ENCODE results near the gene FAM234B. TPM values are rescaled to one million over a fixed set of nuclear protein-coding genes. Genes with fewer than 3 reads are reported as not detected.

FAM234B gene
- total RNA-seq, 1 experiment from 2014 or later, result 11.4 TPM

DNA sequence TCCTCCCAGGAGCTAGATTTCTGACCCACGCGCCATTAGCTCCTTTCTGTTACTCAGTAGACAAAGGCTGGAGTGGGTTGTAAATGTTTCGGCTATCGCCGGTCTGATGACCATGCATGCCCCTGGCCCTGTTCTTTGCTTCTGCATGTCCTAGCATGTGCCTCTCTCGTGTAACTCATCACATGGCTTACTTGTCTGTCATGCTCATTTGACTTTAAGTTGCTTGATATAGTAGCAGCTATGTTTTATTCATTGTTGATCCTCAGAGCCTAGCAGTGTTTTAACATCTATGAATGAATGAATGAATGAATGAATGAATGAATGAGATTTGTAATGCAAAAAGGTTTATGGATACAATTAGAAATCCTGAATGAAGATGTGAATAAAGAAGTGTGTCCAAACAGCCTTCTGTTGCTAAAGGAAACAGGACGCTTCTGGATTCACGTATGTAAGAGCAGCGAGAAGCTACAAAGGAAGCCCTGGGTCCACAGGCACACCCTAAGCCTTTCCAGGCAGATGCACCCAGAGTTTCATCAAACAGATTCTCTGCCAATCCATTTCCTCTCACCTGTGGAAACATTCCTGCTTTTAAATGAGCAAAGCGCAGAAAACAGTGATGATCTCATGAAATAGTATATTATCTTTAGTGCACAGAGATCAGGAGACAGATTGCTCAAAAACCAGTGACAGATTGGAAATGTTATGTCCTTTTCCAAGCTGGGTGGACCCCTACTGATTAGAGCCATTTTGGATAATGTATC, 55.8 kb downstream of the FAM234B start:
- no peaks in the 10 kb centered on the region for H3K9me3 Mint-ChIP-seq (ENCODE audit: unreplicated experiment)
- peaks cover 47% of the 10 kb centered on the region for H3K4me1 Mint-ChIP-seq (ENCODE audit: low read depth, unreplicated experiment)
- intact Hi-C loops (cut with micrococcal nuclease; ENCODE audit: unreplicated experiment), result loop anchor here (2.0 to 5.0 kb wide), 2 partner anchors 78 to 183 kb away; no protein-coding TSS in a partner anchor
- H3K36me3 Mint-ChIP-seq (ENCODE audit: insufficient read depth, unreplicated experiment), result peaks cover 6% of the 10 kb centered on the region
- ChIA-PET POLR2A (interaction anchor here (0.5 kb wide), 1 partner anchor 313 kb away, joined by 10 read pairs; no protein-coding TSS in a partner anchor), CTCF (interaction anchor here (0.7 to 6.0 kb wide), 7 partner anchors 25 to 1994 kb away, joined by 4 to 68 read pairs (median 5); no protein-coding TSS in a partner anchor)
- no TSS peak for BruUV-seq (replicated peaks)
- TF ChIP-seq, protein P1, sequence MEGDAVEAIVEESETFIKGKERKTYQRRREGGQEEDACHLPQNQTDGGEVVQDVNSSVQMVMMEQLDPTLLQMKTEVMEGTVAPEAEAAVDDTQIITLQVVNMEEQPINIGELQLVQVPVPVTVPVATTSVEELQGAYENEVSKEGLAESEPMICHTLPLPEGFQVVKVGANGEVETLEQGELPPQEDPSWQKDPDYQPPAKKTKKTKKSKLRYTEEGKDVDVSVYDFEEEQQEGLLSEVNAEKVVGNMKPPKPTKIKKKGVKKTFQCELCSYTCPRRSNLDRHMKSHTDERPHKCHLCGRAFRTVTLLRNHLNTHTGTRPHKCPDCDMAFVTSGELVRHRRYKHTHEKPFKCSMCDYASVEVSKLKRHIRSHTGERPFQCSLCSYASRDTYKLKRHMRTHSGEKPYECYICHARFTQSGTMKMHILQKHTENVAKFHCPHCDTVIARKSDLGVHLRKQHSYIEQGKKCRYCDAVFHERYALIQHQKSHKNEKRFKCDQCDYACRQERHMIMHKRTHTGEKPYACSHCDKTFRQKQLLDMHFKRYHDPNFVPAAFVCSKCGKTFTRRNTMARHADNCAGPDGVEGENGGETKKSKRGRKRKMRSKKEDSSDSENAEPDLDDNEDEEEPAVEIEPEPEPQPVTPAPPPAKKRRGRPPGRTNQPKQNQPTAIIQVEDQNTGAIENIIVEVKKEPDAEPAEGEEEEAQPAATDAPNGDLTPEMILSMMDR (IDR thresholded peaks at IDR 0.05; ENCODE audit: insufficient read depth in 1 of 2, low read depth in 1 of 2, low read length in 1 of 2, severe bottlenecking in 1 of 2, unreplicated experiment in 1 of 2), result no peak
- Histone ChIP-seq H3K36me3 (ENCODE audit: control insufficient read depth, insufficient read depth, low read length) (no peaks in the 10 kb centered on the region), H3K9me3 (no peaks in the 10 kb centered on the region), H3K4me1 (peaks cover 44% of the 10 kb centered on the region), H3K4me3 (ENCODE audit: low read depth, low read length) (no peak overlapping the region), H3K27me3 (replicated peaks; ENCODE audit: control insufficient read depth, insufficient read depth, low read length) (no peaks in the 10 kb centered on the region)
- H3K27me3 Mint-ChIP-seq (ENCODE audit: insufficient read depth, unreplicated experiment), result no peaks in the 10 kb centered on the region
- peak overlapping the region; percentile 75 for H3K4me3 Mint-ChIP-seq (ENCODE audit: unreplicated experiment)
- peak overlapping the region; percentile 81 for H3K27ac Mint-ChIP-seq (ENCODE audit: unreplicated experiment)
- DNase-seq, result no peak

DNA sequence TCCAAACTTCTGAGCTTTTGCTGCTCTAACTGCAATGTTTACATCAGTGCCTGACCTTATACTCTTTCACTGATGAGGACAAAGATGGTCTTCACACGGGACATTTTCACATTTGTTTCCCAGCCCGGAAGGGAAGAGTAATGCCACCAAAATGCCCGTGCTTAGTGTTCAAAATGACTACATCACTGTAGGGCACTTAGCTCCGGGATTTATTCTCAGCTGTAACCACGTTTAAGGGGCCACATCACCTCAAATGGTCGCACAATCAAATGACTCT, 56.4 kb downstream of the FAM234B start:
- intact Hi-C loops (cut with micrococcal nuclease; ENCODE audit: unreplicated experiment), result no loop called here
- H3K4me1 ChIP-seq, result peaks cover 44% of the 10 kb centered on the region

More for the DNA sequence above, 56.4 kb downstream of the FAM234B start:
- no peaks in the 10 kb centered on the region for H3K9me3 Mint-ChIP-seq (ENCODE audit: unreplicated experiment)
- peaks cover 6% of the 10 kb centered on the region for H3K36me3 Mint-ChIP-seq (ENCODE audit: insufficient read depth, unreplicated experiment)
- Histone ChIP-seq H3K27me3 (replicated peaks; ENCODE audit: control insufficient read depth, insufficient read depth, low read length) (no peaks in the 10 kb centered on the region), H3K9me3 (no peaks in the 10 kb centered on the region), H3K36me3 (ENCODE audit: control insufficient read depth, insufficient read depth, low read length) (no peaks in the 10 kb centered on the region), H3K4me3 (ENCODE audit: low read depth, low read length) (peak overlapping the region; percentile 79)
- peak overlapping the region; percentile 81 for H3K27ac Mint-ChIP-seq (ENCODE audit: unreplicated experiment)
- peaks cover 47% of the 10 kb centered on the region for H3K4me1 Mint-ChIP-seq (ENCODE audit: low read depth, unreplicated experiment)
- no peaks in the 10 kb centered on the region for H3K27me3 Mint-ChIP-seq (ENCODE audit: insufficient read depth, unreplicated experiment)
- ChIA-PET POLR2A (interaction anchor here (0.5 kb wide), 1 partner anchor 313 kb away, joined by 10 read pairs; no protein-coding TSS in a partner anchor), CTCF (interaction anchor here (1.0 to 6.0 kb wide), 3 partner anchors 24 to 111 kb away, joined by 4 to 68 read pairs (median 6); no protein-coding TSS in a partner anchor)
- TF ChIP-seq, protein P1 (IDR thresholded peaks at IDR 0.05; ENCODE audit: insufficient read depth in 1 of 2, low read depth in 1 of 2, low read length in 1 of 2, severe bottlenecking in 1 of 2, unreplicated experiment in 1 of 2), result no peak
- BruUV-seq (replicated peaks), result TSS peak; percentile 91
- no peak for DNase-seq
- peak overlapping the region; percentile 75 for H3K4me3 Mint-ChIP-seq (ENCODE audit: unreplicated experiment)

Data from Caco-2 (cell line).